CD4-positive, alpha-beta T cell treated with Interleukin-1 beta for 1 hour (primary cell): ENCODE results near the gene PIP4P1.
"Not testable (repeated sequence)": the region's sequence is repeated elsewhere in the genome, so short reads cannot be mapped to it uniquely, and the experiment has no call there.

Experiments used
- DNase-seq, 2 donors: peaks; one replicate each; pipeline ENCODE4 v3.0.0-alpha.2; 2020 to 2022

PIP4P1 gene

DNA sequence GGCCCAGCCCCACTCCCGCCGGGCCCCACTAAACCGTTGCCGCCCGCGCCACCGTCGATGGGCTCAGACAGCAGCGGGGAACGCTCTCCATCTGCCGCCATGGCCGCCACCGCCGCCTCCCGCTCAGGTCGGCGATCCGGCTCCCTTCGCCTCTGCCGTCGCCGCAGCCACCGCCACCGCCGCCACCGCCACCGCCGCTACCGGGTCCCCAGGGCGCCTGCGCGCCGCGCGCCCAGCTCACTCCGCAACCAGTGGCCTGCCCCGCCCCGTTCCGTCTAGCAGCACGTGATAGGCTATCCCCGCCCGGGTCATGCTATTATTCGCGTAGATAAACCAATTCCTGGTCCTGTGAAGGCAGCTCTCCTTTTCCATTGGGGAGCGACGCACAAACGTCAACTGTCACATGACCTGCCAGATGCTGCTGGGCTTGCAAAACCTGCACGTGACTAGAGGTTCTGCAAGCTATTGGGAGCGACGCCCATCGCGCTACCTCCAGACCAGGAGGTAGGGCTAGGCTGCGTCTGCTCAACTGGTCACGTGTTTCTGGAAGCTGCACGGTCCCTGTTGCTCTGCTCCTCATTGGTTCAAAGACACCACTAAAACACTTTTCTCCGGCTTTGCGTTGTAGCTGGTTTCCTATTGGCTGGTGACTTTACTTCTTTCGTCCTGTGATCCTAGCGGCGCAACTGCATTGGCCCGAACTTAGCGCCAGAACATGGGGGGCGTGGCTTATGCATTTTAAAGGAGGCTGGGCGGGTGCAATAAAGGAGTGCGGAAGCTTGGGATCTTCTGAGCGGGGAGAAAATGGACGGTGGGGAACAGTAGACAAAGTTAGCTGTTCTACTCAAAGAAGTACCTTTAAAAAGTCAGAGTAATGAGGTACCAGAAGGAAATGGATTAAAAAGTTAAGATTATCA lies at the start of gene PIP4P1:
TSS of gene PIP4P1 (minus strand) at position 210 of the 917 bp plus-strand sequence. CDS start at position 101, 109 bp downstream.
- DNase-seq, result peak; percentile 99 to 100

DNA sequence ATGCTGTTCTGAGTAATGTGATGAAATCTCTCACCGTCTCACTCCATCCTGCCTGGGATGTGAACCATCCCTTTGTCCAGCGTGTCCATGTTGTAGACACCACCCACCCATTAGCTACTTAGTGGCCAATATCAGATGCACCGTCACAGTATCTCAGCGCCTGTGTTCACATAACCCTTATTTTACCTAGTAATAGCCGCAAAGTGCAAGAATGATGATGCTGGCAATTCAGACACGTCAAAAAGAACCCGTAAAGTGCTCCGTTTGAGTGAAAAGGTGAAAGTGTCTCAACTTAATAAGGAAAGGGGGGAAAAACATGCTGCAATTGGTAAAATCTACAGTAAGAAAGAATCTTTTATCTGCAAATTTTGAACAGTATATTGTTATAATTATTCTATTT lies 47.1 kb upstream of the PIP4P1 start:
- no peak for DNase-seq

- not testable (repeated sequence) for DNase-seq
These were observed 46.3 kb upstream of the PIP4P1 start for GRCh38 chr14:20507537-20507936.

- DNase-seq, result not testable (repeated sequence)
These were observed 45.5 kb upstream of the PIP4P1 start for GRCh38 chr14:20506752-20507151.

- DNase-seq, result not testable (repeated sequence)
These were observed 45.0 kb upstream of the PIP4P1 start for GRCh38 chr14:20506276-20506675.

DNA sequence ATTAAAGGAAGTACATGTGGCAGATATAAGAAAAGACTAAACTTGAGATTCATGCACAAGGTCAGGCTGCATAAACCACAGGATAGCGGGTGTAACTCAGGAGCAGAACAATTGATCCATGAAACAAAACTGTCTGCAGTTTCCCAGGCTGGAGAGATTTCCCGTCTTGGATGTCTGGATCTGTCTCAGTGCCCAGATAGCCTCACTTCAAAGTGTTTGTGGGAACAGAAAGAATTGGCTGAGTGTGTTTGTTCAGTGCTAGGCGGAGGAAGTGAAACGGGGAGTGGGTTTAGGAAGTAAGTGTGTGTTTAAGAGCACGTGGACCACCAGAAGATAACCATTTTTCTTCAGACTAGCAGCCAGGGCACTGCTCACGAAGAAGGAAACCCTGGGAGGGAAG lies 42.7 kb upstream of the PIP4P1 start:
- no peak for DNase-seq

- no peak for DNase-seq
These were observed 40.1 kb upstream of the PIP4P1 start for GRCh38 chr14:20501346-20501745.

GRCh38 chr14:20499881-20500280 lies 38.6 kb upstream of the PIP4P1 start:
- no peak for DNase-seq

- DNase-seq, result no peak
These were observed 37.9 kb upstream of the PIP4P1 start for GRCh38 chr14:20499108-20499507.

DNA sequence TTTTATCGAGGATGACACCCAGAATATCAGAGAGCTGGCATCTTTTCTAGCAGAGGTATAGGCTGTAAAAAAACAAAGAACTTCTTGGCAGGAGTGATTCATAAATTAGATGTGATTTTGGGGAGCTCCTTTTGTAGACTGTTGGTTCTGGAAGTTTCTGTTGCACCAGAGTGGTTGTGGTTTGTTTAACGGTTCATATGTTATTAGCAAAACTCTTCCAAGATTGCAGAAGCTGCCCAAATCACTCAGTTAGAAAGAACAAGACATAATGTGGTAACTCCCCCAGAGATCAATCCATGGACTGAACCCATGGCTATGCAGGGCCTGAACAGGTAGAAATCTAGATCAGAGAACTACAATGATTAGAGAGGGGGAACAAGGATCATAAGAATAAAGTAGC lies 37.4 kb upstream of the PIP4P1 start:
- no peak for DNase-seq

DNA sequence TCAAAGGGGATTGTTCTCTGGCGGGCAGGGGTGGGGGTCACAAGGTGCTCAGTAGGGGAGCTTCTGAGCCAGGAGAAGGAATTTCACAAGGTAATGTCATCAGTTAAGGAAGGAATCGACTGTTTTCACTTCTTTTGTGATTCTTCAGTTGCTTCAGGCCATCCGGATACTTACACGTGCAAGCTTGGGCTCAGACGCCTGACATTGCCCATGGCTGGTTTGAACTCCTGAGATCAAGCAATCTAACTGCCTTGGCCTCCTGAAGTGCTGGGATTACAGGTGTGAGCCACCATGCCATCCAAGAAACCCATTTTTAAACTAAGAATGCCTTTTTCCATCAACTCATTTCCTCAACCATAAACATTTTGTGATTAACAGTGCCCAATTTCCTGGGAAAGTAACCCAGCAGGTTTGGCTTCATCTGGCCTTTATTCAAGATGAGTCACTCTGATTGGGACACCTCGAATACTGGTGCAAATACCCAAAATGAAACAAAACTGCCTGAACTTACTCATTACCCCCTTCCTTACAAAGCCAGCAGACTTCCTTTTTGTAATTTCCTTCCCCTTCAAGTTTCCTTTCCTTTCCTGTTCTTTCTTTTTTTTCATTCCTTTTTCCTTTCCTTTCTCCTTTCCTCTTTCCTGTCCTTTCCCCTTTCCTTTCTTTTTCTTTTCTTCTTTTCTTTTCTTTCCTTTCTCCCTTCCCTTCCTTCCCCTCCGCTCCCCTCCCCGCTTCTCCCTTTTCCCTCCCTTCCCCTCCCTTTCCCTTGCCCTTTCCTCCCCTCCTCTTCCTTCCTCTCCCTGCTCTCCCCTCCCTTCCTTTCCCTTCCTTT lies 33.9 kb upstream of the PIP4P1 start:
- no peak for DNase-seq

DNA sequence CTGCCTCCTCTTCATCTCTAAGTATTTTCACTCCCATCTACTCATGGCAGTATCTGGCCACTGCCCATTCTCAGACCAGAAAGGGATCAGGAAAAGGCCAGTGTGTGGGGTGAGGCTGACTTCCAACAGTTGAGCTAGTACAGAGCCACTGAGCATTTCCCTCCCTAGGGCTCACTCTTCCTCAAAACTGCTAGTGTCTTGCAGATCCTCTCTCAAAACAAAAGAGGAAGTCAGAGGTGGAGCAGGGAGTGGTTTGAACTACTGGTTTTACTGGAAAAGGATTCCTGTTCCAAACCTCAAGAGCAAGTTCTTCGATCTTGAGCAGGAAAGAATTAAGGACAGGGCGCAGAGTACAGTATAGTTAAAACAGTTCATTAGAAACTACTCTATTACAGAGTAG lies 32.4 kb upstream of the PIP4P1 start:
- DNase-seq, result no peak

- DNase-seq, result no peak
These were observed 31.3 kb upstream of the PIP4P1 start for GRCh38 chr14:20492486-20492885.

DNA sequence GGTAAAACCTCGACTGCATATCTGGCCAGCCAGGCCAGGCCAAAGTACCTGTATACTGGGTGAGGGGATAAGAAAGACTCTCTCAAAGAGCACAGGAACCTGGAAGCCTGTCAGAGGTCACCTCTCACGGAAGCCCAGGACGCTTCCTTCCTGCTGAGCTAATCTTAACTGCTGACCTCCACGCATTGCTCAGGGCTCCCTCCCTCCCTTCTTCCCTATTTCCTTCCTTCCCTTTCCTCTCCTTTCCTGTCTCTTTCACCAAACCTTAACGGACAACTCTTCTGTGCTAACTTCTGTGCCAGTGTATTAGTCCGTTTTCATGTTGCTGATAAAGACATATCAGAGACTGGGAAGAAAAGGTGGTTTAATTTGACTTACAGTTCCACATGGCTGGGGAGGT lies 29.3 kb upstream of the PIP4P1 start:
- DNase-seq, result no peak

- DNase-seq, result no peak
These were observed 28.1 kb upstream of the PIP4P1 start for GRCh38 chr14:20489093-20489994.

DNA sequence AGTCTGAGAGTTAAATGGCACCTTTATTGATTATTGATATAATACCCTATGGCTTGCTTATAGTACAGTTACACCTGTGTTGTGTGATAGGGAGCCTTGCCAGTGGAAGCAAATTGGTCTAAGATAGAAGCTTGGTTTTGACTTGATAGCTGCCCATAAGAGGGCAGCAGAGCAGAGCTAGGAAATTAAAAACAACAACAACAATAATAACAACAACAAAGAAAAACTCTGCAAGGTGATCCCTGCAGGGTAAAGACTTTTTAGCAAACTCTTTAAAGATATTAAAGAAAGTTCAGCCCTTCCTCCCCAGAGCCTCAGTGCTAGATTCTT lies 26.1 kb upstream of the PIP4P1 start:
- no peak for DNase-seq

GRCh38 chr14:20486684-20487395 lies 25.6 kb upstream of the PIP4P1 start:
- no peak for DNase-seq

- no peak for DNase-seq
These were observed 24.7 kb upstream of the PIP4P1 start for GRCh38 chr14:20485900-20486299.

GRCh38 chr14:20482382-20482781 lies 21.1 kb upstream of the PIP4P1 start:
- no peak for DNase-seq

DNA sequence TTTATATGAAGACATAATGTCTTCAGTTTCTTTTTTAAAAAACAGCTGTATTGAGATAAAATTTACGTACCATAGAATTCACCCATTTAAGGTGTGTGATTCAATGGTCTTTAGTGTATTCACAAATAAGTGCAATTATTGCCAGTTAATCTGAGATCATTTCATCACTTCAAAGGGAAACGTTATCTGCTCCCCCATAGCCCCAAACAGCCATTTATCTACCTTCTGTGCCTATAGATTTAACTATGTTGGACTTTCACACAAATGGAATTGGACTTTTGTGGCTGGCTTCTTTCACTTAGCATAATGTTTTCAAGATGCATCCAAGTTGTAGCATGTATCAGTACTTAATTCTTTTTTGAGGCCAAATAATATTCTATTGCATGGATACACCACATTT lies 17.7 kb upstream of the PIP4P1 start:
- DNase-seq, result no peak

GRCh38 chr14:20477211-20477876 lies 16.1 kb upstream of the PIP4P1 start:
- DNase-seq, result peak; percentile 33 to 53

- DNase-seq, result no peak
These were observed 15.5 kb upstream of the PIP4P1 start for GRCh38 chr14:20476776-20477175.
